ENCODE measurements around the gene IL22RA1.

- TF ChIP-seq EZH2 (IDR thresholded peaks at IDR 0.05; ENCODE audit: insufficient read depth, poor library complexity, severe bottlenecking) (no peak), EZH2phosphoT487 (IDR thresholded peaks at IDR 0.05; ENCODE audit: insufficient read depth, low read depth) (no peak)
Observed at GRCh38 chr1:24178407-24178806, 35.5 kb upstream of the IL22RA1 start.
